Testis (tissue), 3 donors: ENCODE measurements around the gene GOLGA6C. TPM values are rescaled to one million over a fixed set of nuclear protein-coding genes. Genes with fewer than 3 reads are reported as not detected.
"Not testable (repeated sequence)": the region's sequence is repeated elsewhere in the genome, so short reads cannot be mapped to it uniquely, and the experiment has no call there.

Experiments used
- DNase-seq: peaks from one replicate; pipeline ENCODE4 v3.0.0-alpha.2; 2019
- H3K27ac ChIP-seq, 2 donors: fragments of 200-600 bp; sonication (generic); one replicate each; pipeline ENCODE4 v1.5.1; 2019
- H3K27me3 ChIP-seq: fragments of 200-600 bp; sonication (generic); one replicate; pipeline ENCODE4 v1.5.1; 2019
- H3K36me3 ChIP-seq: fragments of 200-600 bp; sonication (generic); one replicate; pipeline ENCODE4 v1.5.1; 2017; ENCODE audit warnings: low read depth; ENCODE audit errors: missing control alignments
- H3K4me1 ChIP-seq: fragments of 200-600 bp; sonication (generic); one replicate; pipeline ENCODE4 v1.5.1; 2019
- H3K4me3 ChIP-seq, 2 donors: fragments of 200-600 bp; sonication (generic); one replicate each; pipeline ENCODE4 v1.5.1; 2017 to 2019
- H3K9me3 ChIP-seq: fragments of 200-600 bp; sonication (generic); one replicate; pipeline ENCODE4 v1.5.1; 2017
- CTCF ChIP-seq, 3 experiments: fragments of 450-650 bp in 2 of 3; fragments of 200-600 bp in 1 of 3; sonication (generic) in 1 of 3; IDR thresholded peaks; one replicate each; pipeline ENCODE4 v1.5.1; 2016 to 2019; ENCODE audit warnings: antibody characterized with exemption in 3 of 3, mild to moderate bottlenecking in 2 of 3, moderate library complexity in 1 of 3
- POLR2A ChIP-seq: fragments of 450-650 bp; IDR thresholded peaks from one replicate; pipeline ENCODE4 v1.6.1; 2017; ENCODE audit warnings: antibody characterized with exemption, mild to moderate bottlenecking, moderate library complexity
- WGBS, 2 donors: methylation state at CpG; one replicate each; pipeline ENCODE4 v1.1.5; 2018; 5-methylcytosine and 5-hydroxymethylcytosine counted together
- intact Hi-C: fragments of 100-400 bp; cut with DNase I; formaldehyde crosslinking; loops from one replicate; pipeline ENCODE4 v1.15.1; 2023; ENCODE audit warnings: low total_unique reads
- polyA plus RNA-seq: library from polyadenylated mRNA; stranded (reverse); fragments of 350-450 nt; fragmentation: Illumina TruSeq; extraction: RNeasy Lipid Tissue Mini Kit (QIAGEN cat#74804); gene quantifications from one replicate; pipeline ENCODE4 v1.2.3, GENCODE V29; 2014; ENCODE audit warnings: low read depth, low replicate concordance; ENCODE audit not compliant: insufficient read depth
- total RNA-seq, 2 donors: library from RNA; depleted of rRNA; stranded (reverse); fragments of >200 nt; gene quantifications; one replicate each; pipeline ENCODE4 v1.2.3, GENCODE V29; 2016

Gene GOLGA6C
- total and polyA plus RNA-seq, 3 donors from 2014 or later: 9.1 to 16.1 (median 15.1) TPM

- intact Hi-C loops: no loop called here
- WGBS, 2 donors: 94% methylated on average over 9 of the region's 9 CpGs; no CpG with 5 or more reads in 1 of the 2 donors
- no peaks in the 10 kb centered on the region for H3K4me1 ChIP-seq
- no peak overlapping the region for H3K27ac ChIP-seq
- H3K4me3 ChIP-seq: no peak overlapping the region
- DNase-seq: no peak
- no peaks in the 10 kb centered on the region for H3K27me3 ChIP-seq
- TF ChIP-seq CTCF (IDR thresholded peaks at IDR 0.05): no peak
- no peak for TF ChIP-seq POLR2A
- no peaks in the 10 kb centered on the region for H3K9me3 ChIP-seq
- no peaks in the 10 kb centered on the region for H3K36me3 ChIP-seq
Observed at GRCh38 chr15:75302318-75302717, 44.2 kb downstream of the GOLGA6C start.

- DNase-seq, H3K27ac ChIP-seq, intact Hi-C loops, H3K27me3 ChIP-seq, H3K4me1 ChIP-seq, H3K9me3 ChIP-seq, H3K4me3 ChIP-seq, H3K36me3 ChIP-seq: not testable (repeated sequence)
- 93% methylated on average over 4 of the region's 4 CpGs for WGBS, 2 donors
Observed at GRCh38 chr15:75302753-75303152, 44.6 kb downstream of the GOLGA6C start.

- no peaks in the 10 kb centered on the region for H3K9me3 ChIP-seq
- no peaks in the 10 kb centered on the region for H3K36me3 ChIP-seq
- DNase-seq: no peak
- WGBS, 2 donors: 63 to 76% methylated on average over 3 of the region's 3 CpGs
- intact Hi-C loops: no loop called here
- TF ChIP-seq CTCF (IDR thresholded peaks at IDR 0.05) (no peak), POLR2A (no peak)
- H3K27me3 ChIP-seq: no peaks in the 10 kb centered on the region
- no peak overlapping the region for H3K4me3 ChIP-seq
- no peak overlapping the region for H3K27ac ChIP-seq
- no peaks in the 10 kb centered on the region for H3K4me1 ChIP-seq
Observed at GRCh38 chr15:75306188-75306587, 48.1 kb downstream of the GOLGA6C start.

DNA sequence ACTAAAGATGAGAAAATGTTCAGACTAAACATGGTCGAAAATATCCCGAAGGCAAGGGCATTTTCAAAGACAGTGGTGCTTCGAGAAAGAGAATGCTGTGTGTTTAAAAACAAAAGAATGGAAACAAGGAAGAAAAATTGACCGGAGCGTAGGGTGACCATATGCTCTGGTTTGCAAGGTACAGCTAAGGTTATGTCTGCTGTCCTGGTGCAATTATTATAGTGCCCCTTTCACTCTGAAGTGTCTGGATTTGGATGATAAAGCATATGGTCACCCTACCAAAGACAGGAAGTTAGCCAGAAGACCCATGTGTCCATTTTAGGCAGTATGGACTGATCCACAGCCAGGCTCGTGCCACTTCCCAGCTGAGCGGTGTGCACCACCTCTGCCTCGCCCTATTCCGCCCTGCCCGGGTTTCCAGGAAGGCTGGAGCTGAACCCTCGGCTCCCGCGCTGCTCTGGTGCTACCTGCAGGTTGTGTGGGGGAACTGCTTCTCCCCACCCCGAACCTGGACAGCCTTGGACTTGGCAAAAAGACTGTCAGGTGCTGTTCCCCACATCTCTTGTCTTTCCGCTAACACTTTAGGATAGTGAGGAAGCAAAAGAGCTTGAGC is 49.8 kb downstream of the GOLGA6C start:
- TF ChIP-seq CTCF (IDR thresholded peaks at IDR 0.05): peak in 1 of 3 experiments; percentile 33
- TF ChIP-seq POLR2A: no peak
- Histone ChIP-seq H3K4me3 (no peak overlapping the region), H3K36me3 (no peaks in the 10 kb centered on the region), H3K9me3 (no peaks in the 10 kb centered on the region), H3K4me1 (no peaks in the 10 kb centered on the region), H3K27me3 (no peaks in the 10 kb centered on the region), H3K27ac (no peak overlapping the region)
- 32 to 41% methylated on average over 14 to 15 of the region's 15 CpGs for WGBS, 2 donors
- DNase-seq: peak; percentile 60
- intact Hi-C loops: no loop called here

DNA sequence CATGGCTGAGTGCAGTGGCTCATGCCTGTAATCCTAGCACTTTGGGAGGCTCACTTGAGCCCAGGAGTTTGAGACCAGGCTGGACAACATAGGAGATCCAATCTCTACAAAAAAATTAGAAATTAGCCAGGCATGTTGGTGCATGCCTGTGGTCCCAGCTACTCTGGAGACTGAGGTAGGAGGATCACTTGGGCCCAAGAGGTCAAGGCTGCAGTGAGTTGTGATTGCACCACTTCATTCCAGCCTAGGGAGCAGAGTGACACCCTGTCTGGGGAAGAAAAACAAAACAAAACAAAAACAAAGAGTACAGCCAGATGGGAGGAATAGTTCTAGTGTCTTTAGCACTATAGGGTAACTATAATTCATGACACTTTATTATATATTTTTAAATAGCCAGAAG is 51.6 kb downstream of the GOLGA6C start:
- TF ChIP-seq CTCF (IDR thresholded peaks at IDR 0.05) (no peak), POLR2A (no peak)
- Histone ChIP-seq H3K36me3 (no peaks in the 10 kb centered on the region), H3K4me1 (no peaks in the 10 kb centered on the region), H3K27me3 (no peaks in the 10 kb centered on the region), H3K27ac (no peak overlapping the region), H3K4me3 (no peak overlapping the region), H3K9me3 (no peaks in the 10 kb centered on the region)
- intact Hi-C loops: no loop called here
- DNase-seq: no peak

- H3K36me3 ChIP-seq, H3K9me3 ChIP-seq, intact Hi-C loops, H3K4me3 ChIP-seq, H3K27ac ChIP-seq, H3K4me1 ChIP-seq, H3K27me3 ChIP-seq, DNase-seq: not testable (repeated sequence)
- WGBS, 2 donors: 90 to 94% methylated on average over 1 of the region's 1 CpG
Observed at GRCh38 chr15:75312548-75312947, 54.4 kb downstream of the GOLGA6C start.
